ENCODE measurements around the gene OSBPL7. TPM values are rescaled to one million over a fixed set of nuclear protein-coding genes. Genes with fewer than 3 reads are reported as not detected.

Gene OSBPL7
- total and polyA plus RNA-seq, 2 of the 4 experiments (the other 2 are of a cell fraction) = 5.2 to 14.5 TPM

DNA sequence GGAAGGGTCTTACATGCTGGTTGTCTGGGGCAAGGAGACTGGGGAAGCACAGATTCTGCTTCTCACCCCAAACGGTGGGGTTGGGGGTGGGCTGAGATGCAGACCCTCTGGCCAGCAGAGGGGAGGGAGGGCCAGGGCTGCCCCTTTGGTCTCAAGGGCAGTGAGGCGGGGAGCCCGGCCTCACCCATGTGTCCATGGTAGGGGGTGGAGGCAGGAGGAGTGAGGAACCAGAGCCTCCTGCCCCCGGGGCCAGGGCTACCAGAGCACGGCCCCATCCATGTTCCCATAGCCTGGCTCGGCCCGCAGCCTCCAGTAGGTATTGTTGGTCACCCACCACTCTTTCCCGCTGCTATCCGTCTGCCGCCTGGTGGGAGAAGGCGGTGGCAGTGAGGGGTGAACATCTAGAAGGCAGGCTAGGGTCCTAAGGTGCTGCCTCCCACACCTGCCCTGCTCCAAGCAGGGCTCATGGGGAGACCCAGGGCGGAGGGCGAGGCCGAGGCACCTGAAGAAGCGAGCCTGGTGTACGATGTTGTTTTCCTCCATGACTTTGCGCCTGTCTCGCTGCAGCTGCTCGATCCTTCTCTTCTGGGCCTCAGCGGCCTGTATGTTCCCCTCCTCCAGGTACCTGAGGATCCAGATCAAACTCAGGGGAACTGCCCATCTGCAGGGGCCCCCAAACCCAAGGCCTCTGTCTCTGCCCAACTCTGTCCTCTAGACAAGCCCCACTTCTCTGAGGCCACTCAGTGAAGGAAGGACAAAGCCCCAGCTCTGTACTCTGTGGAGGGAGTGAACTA is 13.4 kb downstream of the OSBPL7 start:
- Histone ChIP-seq H4K91ac (ENCODE audit: insufficient read depth, low read depth, low read length) (no peak overlapping the region), H3K56ac (ENCODE audit: extremely low read depth, insufficient read depth, low read length) (no peak overlapping the region), H3K14ac (replicated peaks; ENCODE audit: low read depth, low read length) (no peak overlapping the region), H3K4me1 (ENCODE audit: control insufficient read depth, insufficient read depth, low read length) (peaks cover 3% of the 10 kb centered on the region; the same call in 1 of the 2 replicates), H2BK5ac (ENCODE audit: low read depth, low read length, poor library complexity, severe bottlenecking) (no peak overlapping the region), H2AK9ac (replicated peaks; ENCODE audit: low read depth, low read length, poor library complexity) (no peak overlapping the region), H3K9me3 (ENCODE audit: control insufficient read depth, insufficient read depth, low read length) (no peaks in the 10 kb centered on the region), H3K23ac (ENCODE audit: low read depth, low read length) (no peak overlapping the region), H3K4me3 (ENCODE audit: insufficient read depth, low read depth, low read length) (no peak overlapping the region), H3K27ac (ENCODE audit: insufficient read depth, low read length) (no peak overlapping the region), H2AK5ac (ENCODE audit: low read depth, low read length) (no peak overlapping the region), H2BK20ac (ENCODE audit: low read depth, low read length) (no peak overlapping the region), H3K18ac (ENCODE audit: low read depth, low read length) (no peak overlapping the region), H3K36me3 (ENCODE audit: control insufficient read depth, insufficient read depth, low read length) (peaks cover 38% of the 10 kb centered on the region), H2AFZ (replicated peaks; ENCODE audit: low read length, poor library complexity) (no peak overlapping the region), H4K8ac (ENCODE audit: low read depth in 2 of 2, low read length in 2 of 2) (no peak overlapping the region), H3K79me1 (ENCODE audit: low read depth in 1 of 2, low read length in 2 of 2) (no peaks in the 10 kb centered on the region), H2BK120ac (ENCODE audit: low read depth, low read length) (no peak overlapping the region), H4K20me1 (ENCODE audit: insufficient read depth, low read length) (peaks cover 37% of the 10 kb centered on the region), H3K4ac (ENCODE audit: low read depth, low read length) (no peak overlapping the region), H3K4me2 (ENCODE audit: low read depth, low read length) (no peak overlapping the region), H3K27me3 (ENCODE audit: control insufficient read depth, insufficient read depth, low read length) (peaks cover 16% of the 10 kb centered on the region), H4K5ac (ENCODE audit: low read depth, low read length) (no peak overlapping the region), H2BK15ac (ENCODE audit: low read depth, low read length) (no peak overlapping the region), H3K9me1 (ENCODE audit: insufficient read depth, low read length) (0 out of 2 replicates have a peak, but pooled peaks cover 2% of the 10 kb centered on the region), H3K9ac (ENCODE audit: low read depth, low read length) (no peak overlapping the region)
- BruUV-seq (replicated peaks) = no TSS peak
- TF ChIP-seq RFX5 (IDR thresholded peaks at IDR 0.05; ENCODE audit: low read depth, low read length) (no peak), MAZ (IDR thresholded peaks at IDR 0.05; ENCODE audit: borderline replicate concordance, low read depth, low read length) (no peak), NFE2L2 (IDR thresholded peaks at IDR 0.05; ENCODE audit: low read depth, low read length) (no peak)
- intact Hi-C loops (cut with micrococcal nuclease) (no loop called here), in situ Hi-C loops (cut with MboI; ENCODE audit: low sequenced_read_pairs) (no loop called here), dilution Hi-C loops (cut with HindIII; ENCODE audit: low sequenced_read_pairs, unreplicated experiment) (no loop called here)
- WGBS, 2 experiments (ENCODE audit: extremely low coverage in 2 of 2, insufficient read length in 1 of 2) = 83% methylated on average over 2 of the region's 20 CpGs; no CpG with 5 or more reads in 1 of the 2 experiments
- ATAC-seq (ENCODE audit: low read depth) (no peak), DNase-seq (no peak)
- CTCF ChIA-PET = no interaction called here
- POLR2A ChIA-PET (ENCODE audit: unreplicated experiment) = no interaction called here

Data from IMR-90 (cell line).